Amygdala (tissue), 56 donors: Measurements from ENCODE around the gene GCG.
A peak's percentile ranks its signal among the peaks of the same experiment; 100 is the strongest.

Experiments used
- DNase-seq, 56 donors: peaks; one replicate each; lab custom pipeline; 2025; lab: John Stamatoyannopoulos, UW

Gene GCG

GRCh38 chr2:162153608-162154224, 1.7 kb upstream of the GCG start:
- peak in 3 of 56 donors; percentile 0 to 14 (median 1) for DNase-seq

GRCh38 chr2:162149940-162150339, 2.1 kb downstream of the GCG start:
- no peak for DNase-seq

GRCh38 chr2:162149466-162149865, 2.6 kb downstream of the GCG start:
- no peak for DNase-seq

GRCh38 chr2:162148956-162149355, 3.1 kb downstream of the GCG start:
- DNase-seq: no peak

- DNase-seq: no peak
These were observed 8.1 kb downstream of the GCG start for GRCh38 chr2:162143969-162144368.

- no peak for DNase-seq
These were observed 13.7 kb downstream of the GCG start for GRCh38 chr2:162138310-162138709.

GRCh38 chr2:162127422-162127821, 24.6 kb downstream of the GCG start:
- no peak for DNase-seq

- no peak for DNase-seq
These were observed 25.5 kb downstream of the GCG start for GRCh38 chr2:162126527-162126926.

GRCh38 chr2:162126111-162126519, 25.9 kb downstream of the GCG start:
- DNase-seq: no peak

GRCh38 chr2:162125138-162125537, 26.9 kb downstream of the GCG start:
- no peak for DNase-seq

GRCh38 chr2:162123806-162124758, 28.0 kb downstream of the GCG start:
- peak in 1 of 56 donors; percentile 76 for DNase-seq

GRCh38 chr2:162118166-162119031, 33.6 kb downstream of the GCG start:
- DNase-seq: peak in 4 of 56 donors; percentile 1 to 25 (median 4)

- no peak for DNase-seq
These were observed 35.7 kb downstream of the GCG start for GRCh38 chr2:162116352-162116751.

GRCh38 chr2:162115076-162115475, 37.0 kb downstream of the GCG start:
- DNase-seq: no peak

GRCh38 chr2:162114271-162114670, 37.8 kb downstream of the GCG start:
- DNase-seq: no peak

GRCh38 chr2:162113776-162114168, 38.3 kb downstream of the GCG start:
- no peak for DNase-seq

- no peak for DNase-seq
These were observed 38.8 kb downstream of the GCG start for GRCh38 chr2:162113088-162113775.

- DNase-seq: no peak
These were observed 39.8 kb downstream of the GCG start for GRCh38 chr2:162111958-162112850.

- no peak for DNase-seq
These were observed 44.6 kb downstream of the GCG start for GRCh38 chr2:162107361-162107901.
